Panc1 (cell line): Measurements from ENCODE around the gene ZSCAN10.

Experiments used
- CTCF ChIP-seq: fragments of 450-650 bp; IDR thresholded peaks from 2 replicates; pipeline ENCODE4 v1.5.1; 2017; ENCODE audit warnings: mild to moderate bottlenecking
- SIN3A ChIP-seq: IDR thresholded peaks from 2 replicates; pipeline ENCODE4 v1.6.1; 2012; ENCODE audit warnings: low read depth, mild to moderate bottlenecking, low read length, moderate library complexity, borderline replicate concordance; ENCODE audit not compliant: insufficient read depth

DNA sequence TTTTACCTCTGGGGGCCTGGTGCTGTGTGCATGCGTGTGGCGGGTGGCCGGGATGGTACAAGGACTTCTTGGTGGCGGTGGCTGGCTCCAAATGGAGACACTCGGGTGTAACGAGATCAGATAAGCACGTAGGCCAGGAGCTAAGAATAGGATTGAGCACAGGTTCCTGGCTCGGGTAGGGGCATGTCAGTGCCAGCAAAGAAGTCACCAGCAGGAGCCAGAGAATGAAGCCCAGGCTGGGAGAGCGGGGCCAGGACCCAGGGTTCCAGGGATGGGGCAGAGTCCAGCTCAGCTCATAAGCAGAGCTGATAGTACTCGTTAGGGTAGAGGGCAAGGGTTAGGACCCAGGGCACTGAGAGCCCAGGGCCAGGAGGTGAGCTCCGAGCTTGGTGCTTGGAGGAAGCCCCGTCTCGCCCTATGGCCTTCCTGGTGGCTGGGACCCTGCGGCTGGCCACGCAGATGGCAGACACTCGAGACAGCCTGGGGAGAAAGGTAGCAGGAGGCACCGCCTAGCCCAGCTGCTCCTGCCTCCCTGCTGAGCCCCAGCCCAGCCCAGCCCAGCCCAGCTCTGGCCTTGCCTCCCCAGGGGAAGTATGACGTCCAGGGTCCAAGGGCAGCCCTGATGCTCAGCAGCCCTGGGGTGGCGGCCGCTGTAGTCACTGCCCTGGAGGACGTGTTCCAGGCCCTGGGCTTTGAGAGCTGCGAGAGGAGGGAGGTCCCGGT is 44.7 kb upstream of the ZSCAN10 start:
- TF ChIP-seq SIN3A = no peak
- TF ChIP-seq CTCF = no peak
